ENCODE measurements around the gene TLE4. TPM values are rescaled to one million over a fixed set of nuclear protein-coding genes. Genes with fewer than 3 reads are reported as not detected.
"Not testable (repeated sequence)": the region's sequence is repeated elsewhere in the genome, so short reads cannot be mapped to it uniquely, and the experiment has no call there.

TLE4 gene
- total RNA-seq, 1 donor from 2014 or later: 77.7 TPM

- TF ChIP-seq CTCF (conservative IDR thresholded peaks at IDR 0.05): no peak
- Mint-ChIP-seq H3K4me3 (no peak overlapping the region), H3K4me1 (ENCODE audit: unreplicated experiment) (peaks cover 16% of the 10 kb centered on the region), H3K36me3 (peaks cover 25% of the 10 kb centered on the region), H3K27me3 (no peaks in the 10 kb centered on the region), H3K9me3 (no peaks in the 10 kb centered on the region), H3K27ac (no peak overlapping the region)
- DNase-seq (ENCODE audit: extremely low spot score, unreplicated experiment): no peak
Measured at GRCh38 chr9:79651251-79651795, 79.6 kb downstream of the TLE4 start.

DNA sequence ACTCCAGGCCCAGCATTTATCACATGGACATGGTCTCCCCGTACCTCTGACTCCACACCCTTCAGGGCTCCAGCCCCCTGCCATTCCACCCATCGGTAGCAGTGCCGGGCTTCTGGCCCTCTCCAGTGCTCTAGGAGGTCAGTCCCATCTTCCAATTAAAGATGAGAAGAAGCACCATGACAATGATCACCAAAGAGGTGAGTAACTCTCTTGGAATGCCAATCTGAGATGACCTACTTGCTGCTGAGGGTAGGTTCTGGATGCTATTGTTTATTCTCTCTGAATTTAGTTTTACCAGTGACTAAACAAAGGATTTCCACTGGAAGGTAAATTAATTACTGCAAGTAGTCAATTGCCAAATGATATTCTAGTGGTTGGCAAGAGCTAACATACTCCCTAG lies 80.8 kb downstream of the TLE4 start:
- Mint-ChIP-seq H3K27ac (no peak overlapping the region), H3K4me3 (no peak overlapping the region), H3K9me3 (no peaks in the 10 kb centered on the region), H3K27me3 (no peaks in the 10 kb centered on the region), H3K36me3 (peaks cover 34% of the 10 kb centered on the region), H3K4me1 (ENCODE audit: unreplicated experiment) (peaks cover 16% of the 10 kb centered on the region)
- no peak for DNase-seq (ENCODE audit: extremely low spot score, unreplicated experiment)
- TF ChIP-seq CTCF (conservative IDR thresholded peaks at IDR 0.05): no peak

DNA sequence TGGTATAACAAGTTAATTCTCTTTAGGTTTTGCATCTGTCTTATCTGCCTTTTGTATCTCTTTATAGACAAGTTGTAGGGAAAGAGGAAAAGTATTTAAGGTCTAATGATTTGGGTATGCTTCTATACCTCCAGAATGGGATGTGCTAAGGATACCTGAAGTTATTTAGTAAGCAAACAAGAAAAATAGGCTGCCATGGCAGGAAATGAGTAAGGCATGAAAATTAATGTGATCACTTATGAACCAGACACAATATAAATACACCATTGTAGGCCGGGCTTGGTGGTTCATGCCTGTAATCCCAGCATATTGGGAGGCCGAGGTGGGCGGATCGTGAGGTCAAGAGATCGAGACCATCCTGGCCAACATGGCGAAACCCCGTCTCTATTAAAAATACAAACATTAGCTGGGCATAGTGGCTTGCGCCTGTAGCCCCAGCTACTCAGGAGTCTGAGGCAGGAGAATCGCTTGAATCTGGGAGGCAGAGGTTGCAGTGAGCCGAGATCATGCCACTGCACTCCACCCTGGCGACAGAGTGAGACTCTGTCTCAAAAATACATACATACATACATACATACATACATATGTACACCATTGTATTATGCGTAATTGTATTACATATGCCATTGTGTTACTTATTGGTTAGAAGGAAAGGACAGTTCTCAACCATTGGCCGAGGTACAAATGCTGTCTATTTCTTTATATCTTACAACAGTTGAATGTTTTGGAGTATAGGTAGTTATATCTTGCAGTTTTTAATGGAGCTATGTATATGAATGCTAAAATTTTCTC lies 83.0 kb downstream of the TLE4 start:
- not testable (repeated sequence) for H3K4me3 Mint-ChIP-seq; H3K27me3 Mint-ChIP-seq; H3K9me3 Mint-ChIP-seq; H3K27ac Mint-ChIP-seq; DNase-seq (ENCODE audit: extremely low spot score, unreplicated experiment)
- Mint-ChIP-seq H3K36me3 (peaks cover 41% of the 10 kb centered on the region), H3K4me1 (ENCODE audit: unreplicated experiment) (peaks cover 16% of the 10 kb centered on the region)

GRCh38 chr9:79655551-79655950 lies 83.8 kb downstream of the TLE4 start:
- DNase-seq (ENCODE audit: extremely low spot score, unreplicated experiment): no peak
- H3K27ac Mint-ChIP-seq: no peak overlapping the region
- TF ChIP-seq CTCF (conservative IDR thresholded peaks at IDR 0.05): no peak
- no peaks in the 10 kb centered on the region for H3K27me3 Mint-ChIP-seq
- H3K4me1 Mint-ChIP-seq (ENCODE audit: unreplicated experiment): peaks cover 11% of the 10 kb centered on the region
- H3K36me3 Mint-ChIP-seq: peaks cover 45% of the 10 kb centered on the region
- no peak overlapping the region for H3K4me3 Mint-ChIP-seq
- no peaks in the 10 kb centered on the region for H3K9me3 Mint-ChIP-seq

- Mint-ChIP-seq H3K4me1 (ENCODE audit: unreplicated experiment) (peaks cover 8% of the 10 kb centered on the region), H3K9me3 (no peaks in the 10 kb centered on the region), H3K27me3 (no peaks in the 10 kb centered on the region), H3K27ac (no peak overlapping the region), H3K36me3 (peaks cover 44% of the 10 kb centered on the region), H3K4me3 (no peak overlapping the region)
- DNase-seq (ENCODE audit: extremely low spot score, unreplicated experiment): no peak
- TF ChIP-seq CTCF (conservative IDR thresholded peaks at IDR 0.05): no peak
Measured at GRCh38 chr9:79656169-79656568, 84.4 kb downstream of the TLE4 start.

- peaks cover 44% of the 10 kb centered on the region for H3K36me3 Mint-ChIP-seq
- H3K4me3 Mint-ChIP-seq: no peak overlapping the region
- peaks cover 18% of the 10 kb centered on the region for H3K4me1 Mint-ChIP-seq (ENCODE audit: unreplicated experiment)
- H3K9me3 Mint-ChIP-seq: no peaks in the 10 kb centered on the region
- no peak for TF ChIP-seq CTCF (conservative IDR thresholded peaks at IDR 0.05)
- no peak overlapping the region for H3K27ac Mint-ChIP-seq
- no peak for DNase-seq (ENCODE audit: extremely low spot score, unreplicated experiment)
- no peaks in the 10 kb centered on the region for H3K27me3 Mint-ChIP-seq
Measured at GRCh38 chr9:79657891-79658290, 86.1 kb downstream of the TLE4 start.
